HepG2 (cell line): ENCODE results near the gene GNAT2. TPM values are rescaled to one million over a fixed set of nuclear protein-coding genes. Genes with fewer than 3 reads are reported as not detected.

ENCODE experiments used
- microRNA counts: library from miRNA; unstranded; fragments of <30 nt; microRNA quantifications from one replicate; lab custom pipeline; 2015
- polyA plus RNA-seq, 8 experiments: library from polyadenylated mRNA; depleted of rRNA in 3 of 8; stranded (reverse) in 7 of 8; unstranded in 1 of 8; fragments of >200 nt; fragmentation: Illumina TruSeq in 4 of 8; extraction: Trizol in 4 of 8; gene quantifications; 2 replicates each; pipeline versions ENCODE4 v1.2.1 to v1.2.3, GENCODE V29; 2011 to 2016; ENCODE audit warnings: low read depth in 4 of 8, missing spikeins in 1 of 8, mixed read lengths in 1 of 8; ENCODE audit not compliant: insufficient read depth in 1 of 8
- small RNA-seq, 3 experiments: library from RNA; depleted of rRNA; stranded (forward); fragments of <200 nt; gene quantifications; one replicate each; pipeline ENCODE3, GENCODE V24; 2012; ENCODE audit warnings: low read depth in 2 of 3, low replicate concordance in 1 of 3; ENCODE audit not compliant: insufficient read length in 3 of 3, insufficient read depth in 2 of 3
- total RNA-seq, 5 experiments: library from RNA; depleted of rRNA; stranded (reverse); fragments of >200 nt; fragmentation: Illumina TruSeq; extraction: Trizol; gene quantifications; 2 replicates each; pipeline ENCODE4 v1.2.3, GENCODE V29; 2016; ENCODE audit warnings: low read depth in 1 of 5

The GNAT2 gene
- total and polyA plus RNA-seq, 2 of the 13 experiments (the other 11 are each of a cell fraction or from before 2014, with no cell fraction given): 0.08 to 0.20 TPM

MicroRNAs within 50 kb of the gene (microRNA counts, 767-probe panel; counts per million panel counts)
- not detected for microRNA hsa-miR-197-3p (lab: Ali Mortazavi, UCI)

Small RNAs within 50 kb of the gene (small RNA-seq; reads per million reads assigned to genes)
- 0.41 to 9.7 (median 4.2) reads per million in 3 experiments for gene RNU6V

Other genes with a start within 250 kb of the GNAT2 start
- gene SORT1, start 221.7 kb downstream of the GNAT2 start, total RNA-seq (2016; rRNA removed; fragmentation: Illumina TruSeq; extraction: Trizol): 32.4 and 35.3 TPM in 2 replicates
- 79.7 and 93.0 TPM in 2 replicates for gene SORT1, start 221.7 kb downstream of the GNAT2 start, polyA plus RNA-seq (2011; rRNA removed)
- 169 and 261 TPM in 2 replicates for gene PSMA5, start 193.2 kb downstream of the GNAT2 start, total RNA-seq (2016; rRNA removed; fragmentation: Illumina TruSeq; extraction: Trizol)
- gene PSMA5, start 193.2 kb downstream of the GNAT2 start, polyA plus RNA-seq (2011; rRNA removed): 116 and 140 TPM in 2 replicates
- gene SYPL2, start 153.1 kb downstream of the GNAT2 start, total RNA-seq (2016; rRNA removed; fragmentation: Illumina TruSeq; extraction: Trizol): 0.24 and 0.25 TPM in 2 replicates
- gene SYPL2, start 153.1 kb downstream of the GNAT2 start, polyA plus RNA-seq (2011; rRNA removed): 0.17 and 0.35 TPM in 2 replicates
- gene ATXN7L2, start 135.7 kb downstream of the GNAT2 start, total RNA-seq (2016; rRNA removed; fragmentation: Illumina TruSeq; extraction: Trizol): 1.3 and 2.7 TPM in 2 replicates
- 2.8 and 3.0 TPM in 2 replicates for gene ATXN7L2, start 135.7 kb downstream of the GNAT2 start, polyA plus RNA-seq (2011; rRNA removed)
- 3.9 and 4.1 TPM in 2 replicates for gene CYB561D1, start 125.5 kb downstream of the GNAT2 start, total RNA-seq (2016; rRNA removed; fragmentation: Illumina TruSeq; extraction: Trizol)
- 3.9 and 4.5 TPM in 2 replicates for gene CYB561D1, start 125.5 kb downstream of the GNAT2 start, polyA plus RNA-seq (2011; rRNA removed)
- 1.00 and 1.3 TPM in 2 replicates for gene AMIGO1, start 109.9 kb downstream of the GNAT2 start, total RNA-seq (2016; rRNA removed; fragmentation: Illumina TruSeq; extraction: Trizol)
- gene AMIGO1, start 109.9 kb downstream of the GNAT2 start, polyA plus RNA-seq (2011; rRNA removed): 0.40 and 0.85 TPM in 2 replicates
- gene GPR61, start 79.7 kb downstream of the GNAT2 start, total RNA-seq (2016; rRNA removed; fragmentation: Illumina TruSeq; extraction: Trizol): not detected in 2 replicates
- not detected in 2 replicates for gene GPR61, start 79.7 kb downstream of the GNAT2 start, polyA plus RNA-seq (2011; rRNA removed)
- gene GNAI3, start 71.0 kb downstream of the GNAT2 start, total RNA-seq (2016; rRNA removed; fragmentation: Illumina TruSeq; extraction: Trizol): 9.0 and 11.0 TPM in 2 replicates
- 3.2 and 4.3 TPM in 2 replicates for gene GNAI3, start 71.0 kb downstream of the GNAT2 start, polyA plus RNA-seq (2011; rRNA removed)
- gene AMPD2, start 221 bp upstream of the GNAT2 start, total RNA-seq (2016; rRNA removed; fragmentation: Illumina TruSeq; extraction: Trizol): 35.4 and 62.3 TPM in 2 replicates
- 82.0 and 101 TPM in 2 replicates for gene AMPD2, start 221 bp upstream of the GNAT2 start, polyA plus RNA-seq (2011; rRNA removed)
- 25.3 and 30.6 TPM in 2 replicates for gene GSTM4, start 36.5 kb upstream of the GNAT2 start, total RNA-seq (2016; rRNA removed; fragmentation: Illumina TruSeq; extraction: Trizol)
- gene GSTM4, start 36.5 kb upstream of the GNAT2 start, polyA plus RNA-seq (2011; rRNA removed): 36.7 and 40.8 TPM in 2 replicates
- 6.5 and 7.0 TPM in 2 replicates for gene GSTM2, start 48.4 kb upstream of the GNAT2 start, total RNA-seq (2016; rRNA removed; fragmentation: Illumina TruSeq; extraction: Trizol)
- 15.0 and 17.0 TPM in 2 replicates for gene GSTM2, start 48.4 kb upstream of the GNAT2 start, polyA plus RNA-seq (2011; rRNA removed)
- not detected in 2 replicates for gene GSTM1, start 68.2 kb upstream of the GNAT2 start, total RNA-seq (2016; rRNA removed; fragmentation: Illumina TruSeq; extraction: Trizol)
- gene GSTM1, start 68.2 kb upstream of the GNAT2 start, polyA plus RNA-seq (2011; rRNA removed): 0.42 and 0.55 TPM in 2 replicates
- not detected in 2 replicates for gene GSTM5, start 92.6 kb upstream of the GNAT2 start, total RNA-seq (2016; rRNA removed; fragmentation: Illumina TruSeq; extraction: Trizol)
- gene GSTM5, start 92.6 kb upstream of the GNAT2 start, polyA plus RNA-seq (2011; rRNA removed): not detected in 2 replicates
- 127 and 150 TPM in 2 replicates for gene GSTM3, start 121.4 kb upstream of the GNAT2 start, total RNA-seq (2016; rRNA removed; fragmentation: Illumina TruSeq; extraction: Trizol)
- gene GSTM3, start 121.4 kb upstream of the GNAT2 start, polyA plus RNA-seq (2011; rRNA removed): 124 and 142 TPM in 2 replicates
- 7.6 and 18.2 TPM in 2 replicates for gene EPS8L3, start 144.3 kb upstream of the GNAT2 start, total RNA-seq (2016; rRNA removed; fragmentation: Illumina TruSeq; extraction: Trizol)
- gene EPS8L3, start 144.3 kb upstream of the GNAT2 start, polyA plus RNA-seq (2011; rRNA removed): 106 and 127 TPM in 2 replicates